GM12872 (cell line): ENCODE measurements around the gene KAZN.
A peak's percentile ranks its signal among the peaks of the same experiment; 100 is the strongest.

Source experiments
- TF ChIP-seq, protein P1 (sequence below): IDR thresholded peaks from 3 replicates; pipeline ENCODE4 v1.5.1; 2011; ENCODE audit warnings: low read depth, mild to moderate bottlenecking, low read length, moderate library complexity; ENCODE audit not compliant: insufficient read depth

Gene KAZN

DNA sequence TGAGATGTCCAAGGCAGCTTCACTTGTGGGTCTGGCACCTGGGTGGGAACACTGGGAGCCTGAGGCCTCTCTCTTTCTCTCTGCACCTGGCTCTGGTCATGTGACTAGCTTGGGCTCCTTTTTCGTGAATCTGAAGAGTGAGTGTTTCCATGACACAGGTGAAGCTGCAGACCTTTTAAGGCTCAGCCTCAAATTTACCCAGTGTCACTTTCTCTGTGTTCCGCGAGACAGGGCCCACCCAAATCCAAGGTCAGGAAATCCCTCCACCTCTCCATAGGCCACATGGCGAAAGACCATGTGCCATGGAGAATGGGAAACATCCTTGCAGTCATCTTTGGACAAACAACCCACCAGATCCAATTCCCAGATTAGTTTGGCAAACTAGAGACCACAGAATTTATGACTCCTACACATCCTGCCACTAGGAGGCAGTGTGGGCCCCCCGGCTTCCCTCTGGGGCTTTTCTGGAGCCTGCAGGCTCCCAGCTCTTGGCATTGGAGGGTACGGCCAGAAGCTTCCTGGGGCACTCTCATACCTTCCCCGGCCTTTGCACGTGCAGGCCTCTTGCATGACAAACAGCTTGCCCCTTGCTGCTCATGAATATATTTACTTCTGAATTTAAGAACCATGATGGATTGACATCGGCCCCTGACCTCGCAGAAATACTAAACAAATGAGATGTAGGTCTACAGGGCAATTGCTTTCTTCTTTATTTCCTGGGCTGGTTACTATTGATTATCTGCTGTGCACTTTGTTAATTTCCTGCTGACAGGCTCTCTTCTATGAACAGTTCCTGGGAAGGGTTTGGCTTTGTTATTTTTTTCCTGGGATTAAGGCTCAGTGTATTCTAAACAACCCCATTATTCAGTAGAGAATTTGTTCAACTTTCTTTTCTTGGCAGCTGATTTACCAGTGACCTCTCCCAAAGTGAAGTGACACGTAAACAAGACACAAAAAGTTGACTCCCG is 180.7 kb downstream of the KAZN start:
- TF ChIP-seq, protein P1, sequence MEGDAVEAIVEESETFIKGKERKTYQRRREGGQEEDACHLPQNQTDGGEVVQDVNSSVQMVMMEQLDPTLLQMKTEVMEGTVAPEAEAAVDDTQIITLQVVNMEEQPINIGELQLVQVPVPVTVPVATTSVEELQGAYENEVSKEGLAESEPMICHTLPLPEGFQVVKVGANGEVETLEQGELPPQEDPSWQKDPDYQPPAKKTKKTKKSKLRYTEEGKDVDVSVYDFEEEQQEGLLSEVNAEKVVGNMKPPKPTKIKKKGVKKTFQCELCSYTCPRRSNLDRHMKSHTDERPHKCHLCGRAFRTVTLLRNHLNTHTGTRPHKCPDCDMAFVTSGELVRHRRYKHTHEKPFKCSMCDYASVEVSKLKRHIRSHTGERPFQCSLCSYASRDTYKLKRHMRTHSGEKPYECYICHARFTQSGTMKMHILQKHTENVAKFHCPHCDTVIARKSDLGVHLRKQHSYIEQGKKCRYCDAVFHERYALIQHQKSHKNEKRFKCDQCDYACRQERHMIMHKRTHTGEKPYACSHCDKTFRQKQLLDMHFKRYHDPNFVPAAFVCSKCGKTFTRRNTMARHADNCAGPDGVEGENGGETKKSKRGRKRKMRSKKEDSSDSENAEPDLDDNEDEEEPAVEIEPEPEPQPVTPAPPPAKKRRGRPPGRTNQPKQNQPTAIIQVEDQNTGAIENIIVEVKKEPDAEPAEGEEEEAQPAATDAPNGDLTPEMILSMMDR: peak; percentile 78

DNA sequence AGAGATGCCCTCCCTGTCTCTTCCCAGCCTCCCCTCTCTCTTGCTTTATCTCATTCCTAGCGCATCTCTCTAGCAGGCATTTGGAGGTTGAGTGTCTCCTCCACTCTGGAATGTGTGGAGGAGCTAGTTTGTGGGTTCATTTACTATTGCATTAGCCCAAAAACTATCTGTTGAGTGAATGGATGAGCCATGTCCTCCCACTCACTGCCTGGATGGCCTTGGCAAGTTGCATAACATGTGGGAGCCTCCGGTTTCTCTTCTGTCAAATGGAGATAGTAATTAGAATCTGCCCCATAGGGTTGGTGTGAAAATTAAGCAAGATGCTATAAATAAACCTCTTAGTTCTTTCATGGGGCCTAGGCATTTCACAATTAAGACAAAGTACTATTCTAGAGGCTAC is 181.8 kb downstream of the KAZN start:
- TF ChIP-seq, protein P1: no peak

DNA sequence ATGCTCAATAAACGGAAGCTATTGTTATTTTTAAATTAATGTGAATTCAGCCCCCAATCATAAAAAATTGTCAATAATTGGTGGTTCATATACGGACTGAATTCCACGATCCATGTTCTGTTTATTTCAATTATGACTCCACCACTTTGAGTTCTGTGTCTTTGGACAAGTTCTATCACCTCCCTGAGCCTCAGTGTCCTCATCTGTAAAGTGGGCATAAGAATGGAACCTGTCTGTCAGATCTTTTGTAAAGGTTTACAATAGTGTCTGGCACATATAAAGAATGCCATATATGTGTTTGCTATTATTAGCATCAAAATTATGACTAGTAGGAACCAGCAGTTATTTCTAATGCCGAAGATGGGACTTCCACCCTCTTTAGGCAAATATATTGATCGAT is 183.3 kb downstream of the KAZN start:
- TF ChIP-seq, protein P1: no peak

DNA sequence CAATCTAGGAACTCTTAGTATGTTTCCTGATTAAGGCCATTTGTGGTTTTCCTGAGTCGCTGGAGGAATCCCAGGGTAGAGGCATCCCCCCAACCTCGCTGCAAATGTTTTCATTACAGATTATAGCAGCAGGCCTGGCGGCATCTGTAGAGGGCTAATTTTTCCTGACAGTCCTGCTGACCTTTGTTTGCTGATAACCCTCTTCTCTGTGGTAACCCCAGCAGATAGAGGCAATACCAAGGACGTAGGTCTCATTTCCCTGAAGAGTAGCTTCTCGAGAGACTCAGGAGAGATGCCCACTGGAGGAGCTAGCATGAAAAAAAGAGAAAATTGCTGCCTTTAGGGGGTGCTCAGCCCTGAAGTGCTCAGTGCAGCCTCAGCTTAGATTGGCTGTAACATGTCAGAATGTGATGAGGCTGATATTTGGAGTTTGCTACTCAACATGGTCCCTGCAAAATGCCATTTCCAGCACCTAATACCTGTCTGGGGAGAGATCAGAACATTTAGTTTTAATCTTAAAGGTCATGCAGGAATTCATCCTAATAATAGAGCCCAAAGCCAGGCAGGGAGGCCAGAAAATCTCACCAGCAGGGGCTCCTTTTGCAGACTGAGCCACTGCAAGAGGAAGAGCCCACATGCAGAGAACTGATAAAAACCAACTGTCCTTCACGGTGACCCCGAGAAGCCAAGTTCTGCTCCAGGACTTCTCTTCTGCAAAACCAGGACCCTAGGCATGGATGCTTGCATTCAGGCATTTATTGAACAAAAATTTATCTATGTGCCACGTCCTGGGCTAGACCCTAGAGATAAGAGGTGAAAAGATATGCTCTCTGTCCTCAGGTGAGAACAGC is 184.5 kb downstream of the KAZN start:
- TF ChIP-seq, protein P1: no peak

DNA sequence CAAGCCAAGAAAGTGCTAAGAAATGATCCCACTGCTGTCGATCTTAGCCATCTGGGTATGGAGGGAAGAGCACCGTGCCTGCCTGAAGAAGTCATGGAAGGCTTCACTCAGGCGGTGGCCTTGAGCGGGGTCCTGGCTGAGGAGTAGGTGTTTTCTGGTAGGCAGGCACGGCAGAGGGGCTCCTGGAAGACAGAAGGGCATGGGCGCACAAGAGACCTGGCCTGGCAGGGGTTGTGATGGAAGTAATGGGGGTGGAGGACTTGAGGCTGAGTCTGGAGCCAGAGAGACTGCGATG is 185.1 kb downstream of the KAZN start:
- TF ChIP-seq, protein P1: no peak

DNA sequence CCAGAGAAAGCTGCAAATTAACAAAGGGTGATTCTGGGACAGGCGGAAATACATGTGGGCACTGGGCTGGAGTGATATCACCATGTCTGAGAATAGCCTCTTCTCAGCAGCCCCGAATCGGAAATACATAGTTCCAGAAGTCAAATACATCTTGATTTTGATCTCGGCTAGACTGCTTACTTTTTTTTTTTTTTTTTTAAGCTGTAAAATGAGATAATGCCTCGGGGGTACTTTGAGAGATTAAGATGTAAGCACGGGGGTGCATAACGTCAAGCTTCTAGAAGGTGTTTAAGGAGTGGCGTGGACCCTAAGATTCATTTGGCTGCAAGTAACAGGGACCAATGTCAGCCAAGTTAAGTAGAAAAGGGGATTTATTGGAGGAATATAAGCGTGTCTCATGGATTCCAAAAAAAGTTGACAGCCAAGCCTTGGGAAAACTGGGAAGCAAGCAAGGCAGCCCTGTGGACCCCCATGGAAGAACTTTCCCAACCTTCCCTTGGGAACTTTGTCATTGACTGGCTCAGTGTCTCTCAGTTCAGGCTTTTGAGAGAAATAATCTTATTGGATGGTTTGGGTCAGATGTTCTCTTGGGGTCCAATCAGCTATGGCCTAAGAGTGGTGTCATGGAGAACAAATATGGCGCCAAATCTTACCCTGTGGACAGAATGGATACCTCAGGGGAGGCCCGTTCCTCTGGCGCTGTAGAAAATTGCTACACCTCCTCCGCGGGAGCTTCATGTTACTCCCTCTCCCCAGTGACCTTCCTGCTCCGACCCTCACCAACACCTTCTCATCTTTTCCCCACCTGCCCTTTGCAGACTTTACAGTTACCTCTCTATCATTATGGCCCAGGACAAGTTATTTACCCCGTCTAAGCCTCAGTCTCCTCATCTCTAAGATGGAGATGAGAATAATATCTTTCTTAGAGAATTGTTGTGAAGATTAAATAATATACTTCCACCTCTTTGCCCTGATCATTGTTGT is 186.6 kb downstream of the KAZN start:
- TF ChIP-seq, protein P1: no peak
